CD4-positive, alpha-beta T cell (primary cell): ENCODE data around the gene PPP2R5D. TPM values are rescaled to one million over a fixed set of nuclear protein-coding genes. Genes with fewer than 3 reads are reported as not detected.
"Not testable (repeated sequence)": the region's sequence is repeated elsewhere in the genome, so short reads cannot be mapped to it uniquely, and the experiment has no call there.

Experiments
- ATAC-seq: fragments of 200-7000 bp; cut with Tn5 transposase; one replicate; pipeline ENCODE4 v1.10.0; 2022; ENCODE audit warnings: mild to moderate bottlenecking; ENCODE audit not compliant: poor library complexity
- CTCF ChIA-PET: fragments of 350-600 bp; sonication (Branson Sonifier 250); formaldehyde crosslinking; loops from one replicate; lab custom pipeline; 2021; ENCODE audit warnings: antibody characterized with exemption, inconsistent platforms; lab: Charles Lee
- POLR2A ChIA-PET: fragments of 350-600 bp; sonication (Branson Sonifier 250); formaldehyde crosslinking; loops from one replicate; lab custom pipeline; 2021; ENCODE audit warnings: antibody characterized with exemption, inconsistent platforms; lab: Charles Lee
- DNase-seq, 14 experiments: peaks; one replicate each; pipeline ENCODE4 v3.0.0-alpha.2; 2013 to 2020; ENCODE audit warnings: mixed read lengths in 2 of 14
- H3K27ac ChIP-seq, 2 donors: one replicate each; pipeline versions ENCODE4 v1.5.1 to v1.7.0; 2013; ENCODE audit warnings: low read length in 2 of 2, low read depth in 1 of 2, mild to moderate bottlenecking in 1 of 2
- H3K27me3 ChIP-seq, 2 experiments: 1 replicate in 1 of 2; 2 replicates in 1 of 2; pipeline versions ENCODE4 v1.6.1 to v1.7.0; 2013; ENCODE audit warnings: low read length in 2 of 2, control low read depth in 1 of 2, mild to moderate bottlenecking in 1 of 2, moderate library complexity in 1 of 2; ENCODE audit not compliant: insufficient read depth in 2 of 2, control insufficient read depth in 1 of 2
- H3K36me3 ChIP-seq: one replicate; pipeline ENCODE4 v1.6.1; 2013; ENCODE audit warnings: low read length, control low read depth; ENCODE audit not compliant: insufficient read depth
- H3K4me1 ChIP-seq: one replicate; pipeline ENCODE4 v1.6.1; 2013; ENCODE audit warnings: low read length, control low read depth; ENCODE audit not compliant: insufficient read depth
- H3K4me3 ChIP-seq: one replicate; pipeline ENCODE4 v1.5.1; 2013; ENCODE audit warnings: mild to moderate bottlenecking, low read length, moderate library complexity
- H3K9me3 ChIP-seq, 2 experiments: 1 replicate in 1 of 2; 2 replicates in 1 of 2; pipeline versions ENCODE4 v1.6.1 to v1.7.0; 2013; ENCODE audit warnings: low read length in 2 of 2, mild to moderate bottlenecking in 2 of 2, control low read depth in 1 of 2, moderate library complexity in 1 of 2; ENCODE audit not compliant: control insufficient read depth in 1 of 2, insufficient read depth in 1 of 2
- H3K27ac Mint-ChIP-seq: one replicate; pipeline ENCODE4 v1.8.0; 2020; ENCODE audit warnings: mixed read lengths
- H3K27me3 Mint-ChIP-seq: one replicate; pipeline ENCODE4 v1.8.0; 2021; ENCODE audit warnings: mixed read lengths
- H3K36me3 Mint-ChIP-seq: one replicate; pipeline ENCODE4 v1.8.0; 2021; ENCODE audit warnings: low read depth, mixed read lengths
- H3K4me1 Mint-ChIP-seq: one replicate; pipeline ENCODE4 v1.8.0; 2021; ENCODE audit warnings: low read depth, mixed read lengths
- H3K4me3 Mint-ChIP-seq: one replicate; pipeline ENCODE4 v1.8.0; 2020; ENCODE audit warnings: mild to moderate bottlenecking, mixed read lengths
- H3K9me3 Mint-ChIP-seq: one replicate; pipeline ENCODE4 v1.8.0; 2020; ENCODE audit warnings: mixed read lengths
- intact Hi-C, 2 experiments: fragments of 100-400 bp; cut with DNase I in 1 of 2; cut with micrococcal nuclease in 1 of 2; formaldehyde crosslinking; loops; one replicate each; pipeline versions ENCODE4 v1.15.1 to v1.9.0; 2023 to 2025; cut with DNase I, micrococcal nuclease
- total RNA-seq, 174 experiments: library from RNA in 2 of 174; stranded (reverse) in 2 of 174; gene quantifications; one replicate each; pipeline ENCODE4 v1.2.3 and lab custom pipeline; 2021 to 2026
- TF ChIP-seq, protein P1 (sequence below): fragments of 200-600 bp; IDR thresholded peaks from one replicate; pipeline ENCODE4 v1.8.0; 2022; ENCODE audit warnings: antibody characterized with exemption, mild to moderate bottlenecking

PPP2R5D gene
- total RNA-seq, 2 experiments from 2014 or later = 15.3 to 17.5 TPM

DNA sequence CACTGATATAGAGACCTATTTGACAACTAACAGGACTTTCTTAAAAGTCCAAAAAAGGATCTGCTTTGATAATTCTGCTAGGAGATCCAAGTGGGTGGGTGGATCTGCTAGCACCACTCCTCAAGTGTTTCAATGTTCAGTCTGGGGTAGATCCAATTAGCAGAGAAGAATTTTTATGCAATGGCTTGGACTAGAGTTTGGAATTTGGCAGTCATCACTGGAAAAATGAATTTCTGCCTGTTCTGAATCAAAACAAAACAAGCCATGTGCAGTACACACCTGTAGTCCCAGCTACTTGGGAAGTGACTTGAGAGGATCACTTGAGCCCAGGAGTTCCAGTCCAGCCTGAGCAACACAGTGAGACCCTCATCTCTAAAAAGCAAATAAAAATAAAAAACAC lies 36.4 kb upstream of the PPP2R5D start:
- ChIA-PET POLR2A (interaction anchor here (0.6 kb wide), 1 partner anchor 87 kb away, joined by 3 read pairs; no protein-coding TSS in a partner anchor), CTCF (no interaction called here)

DNA sequence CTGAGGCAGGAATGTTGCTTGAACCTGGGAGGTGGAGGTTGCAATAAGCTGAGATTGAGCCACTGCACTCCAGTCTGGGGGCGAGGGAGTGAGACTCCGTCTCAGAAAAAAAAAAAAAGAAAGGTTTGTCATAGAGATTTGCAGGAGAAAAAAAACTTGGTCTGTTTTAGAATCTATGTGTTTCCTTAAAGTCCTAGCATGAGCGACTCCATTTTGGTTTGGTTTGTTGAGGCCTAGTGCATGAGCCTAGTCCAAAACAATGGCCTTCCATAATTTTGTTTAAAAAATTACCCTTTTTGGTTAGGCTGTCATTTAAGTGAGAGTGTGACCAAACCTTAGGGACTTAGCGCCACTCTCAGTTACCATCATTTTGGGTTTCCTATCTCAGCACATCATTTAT lies 32.0 kb upstream of the PPP2R5D start:
- H3K9me3 ChIP-seq = no peaks in the 10 kb centered on the region
- Mint-ChIP-seq H3K27me3 (no peaks in the 10 kb centered on the region), H3K36me3 (peaks cover 17% of the 10 kb centered on the region), H3K27ac (no peak overlapping the region), H3K9me3 (no peaks in the 10 kb centered on the region), H3K4me3 (no peak overlapping the region), H3K4me1 (no peaks in the 10 kb centered on the region)
- TF ChIP-seq, protein P1, sequence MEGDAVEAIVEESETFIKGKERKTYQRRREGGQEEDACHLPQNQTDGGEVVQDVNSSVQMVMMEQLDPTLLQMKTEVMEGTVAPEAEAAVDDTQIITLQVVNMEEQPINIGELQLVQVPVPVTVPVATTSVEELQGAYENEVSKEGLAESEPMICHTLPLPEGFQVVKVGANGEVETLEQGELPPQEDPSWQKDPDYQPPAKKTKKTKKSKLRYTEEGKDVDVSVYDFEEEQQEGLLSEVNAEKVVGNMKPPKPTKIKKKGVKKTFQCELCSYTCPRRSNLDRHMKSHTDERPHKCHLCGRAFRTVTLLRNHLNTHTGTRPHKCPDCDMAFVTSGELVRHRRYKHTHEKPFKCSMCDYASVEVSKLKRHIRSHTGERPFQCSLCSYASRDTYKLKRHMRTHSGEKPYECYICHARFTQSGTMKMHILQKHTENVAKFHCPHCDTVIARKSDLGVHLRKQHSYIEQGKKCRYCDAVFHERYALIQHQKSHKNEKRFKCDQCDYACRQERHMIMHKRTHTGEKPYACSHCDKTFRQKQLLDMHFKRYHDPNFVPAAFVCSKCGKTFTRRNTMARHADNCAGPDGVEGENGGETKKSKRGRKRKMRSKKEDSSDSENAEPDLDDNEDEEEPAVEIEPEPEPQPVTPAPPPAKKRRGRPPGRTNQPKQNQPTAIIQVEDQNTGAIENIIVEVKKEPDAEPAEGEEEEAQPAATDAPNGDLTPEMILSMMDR = no peak
- H3K36me3 ChIP-seq = no peaks in the 10 kb centered on the region
- POLR2A ChIA-PET = interaction anchor here (0.9 kb wide), 1 partner anchor 23 kb away, joined by 3 read pairs; the partner anchor contains the start of gene CNPY3
- H3K27ac ChIP-seq = no peak overlapping the region
- no peak overlapping the region for H3K4me3 ChIP-seq
- H3K27me3 ChIP-seq = no peaks in the 10 kb centered on the region
- ATAC-seq (no peak), DNase-seq (no peak)
- CTCF ChIA-PET = no interaction called here
- intact Hi-C loops = no loop called here
- H3K4me1 ChIP-seq = no peaks in the 10 kb centered on the region

More for the DNA sequence above, 36.4 kb upstream of the PPP2R5D start:
- Mint-ChIP-seq H3K4me1 (no peaks in the 10 kb centered on the region), H3K9me3 (no peaks in the 10 kb centered on the region), H3K27ac (no peak overlapping the region), H3K36me3 (peaks cover 43% of the 10 kb centered on the region), H3K27me3 (no peaks in the 10 kb centered on the region), H3K4me3 (no peak overlapping the region)
- Histone ChIP-seq H3K27me3 (no peaks in the 10 kb centered on the region), H3K9me3 (no peaks in the 10 kb centered on the region), H3K36me3 (peaks cover 16% of the 10 kb centered on the region), H3K4me3 (no peak overlapping the region), H3K27ac (no peak overlapping the region), H3K4me1 (no peaks in the 10 kb centered on the region)
- intact Hi-C loops = no loop called here
- no peak for DNase-seq
- ATAC-seq = no peak
- TF ChIP-seq, protein P1 = no peak

DNA sequence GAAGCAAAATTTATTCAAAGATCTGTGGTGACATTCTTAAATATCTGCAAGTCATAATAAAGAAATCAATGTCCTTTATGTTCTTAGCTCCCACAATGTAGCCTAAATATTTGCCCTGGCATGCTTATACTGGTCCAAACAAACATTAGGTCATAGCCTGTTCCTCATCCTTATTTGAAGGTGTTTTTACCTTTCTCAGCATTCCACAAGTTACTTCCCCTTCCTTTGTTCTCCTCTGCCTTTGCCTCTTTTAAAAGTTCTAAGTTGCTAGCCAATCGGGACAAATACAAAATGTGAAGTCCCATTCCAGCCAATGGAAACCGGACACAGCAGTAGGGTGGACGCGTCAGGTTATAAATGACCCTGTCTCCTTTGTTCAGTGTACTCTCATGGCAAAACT lies 30.0 kb upstream of the PPP2R5D start:
- H3K36me3 Mint-ChIP-seq, H3K27ac ChIP-seq, H3K9me3 ChIP-seq, H3K4me3 Mint-ChIP-seq, H3K9me3 Mint-ChIP-seq, DNase-seq, H3K27me3 ChIP-seq, H3K27ac Mint-ChIP-seq, H3K36me3 ChIP-seq, H3K4me1 Mint-ChIP-seq, H3K4me1 ChIP-seq, H3K27me3 Mint-ChIP-seq, POLR2A ChIA-PET, H3K4me3 ChIP-seq, intact Hi-C loops, ATAC-seq, CTCF ChIA-PET: not testable (repeated sequence)

DNA sequence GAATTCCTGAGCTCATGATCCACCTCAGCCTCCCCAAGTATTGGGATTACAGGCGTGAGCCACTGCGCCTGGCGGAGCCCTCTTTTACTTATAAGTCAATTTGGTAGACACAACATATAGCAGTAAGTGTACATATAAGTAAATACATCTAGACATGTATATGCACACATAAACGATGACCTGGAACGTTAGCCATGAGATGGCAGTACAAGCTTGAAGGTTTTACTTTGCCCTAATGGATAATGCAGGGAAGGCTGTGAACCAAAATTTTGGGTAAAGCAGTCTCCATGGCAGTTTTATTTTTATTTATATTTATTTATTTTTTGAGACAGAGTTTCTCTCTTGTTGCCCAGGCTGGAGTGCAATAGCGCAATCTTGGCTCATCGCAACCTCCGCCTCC lies 26.2 kb upstream of the PPP2R5D start:
- H3K36me3 Mint-ChIP-seq = no peaks in the 10 kb centered on the region
- Histone ChIP-seq H3K27me3 (no peaks in the 10 kb centered on the region), H3K4me3 (no peak overlapping the region), H3K4me1 (peaks cover 15% of the 10 kb centered on the region), H3K27ac (no peak overlapping the region), H3K9me3 (no peaks in the 10 kb centered on the region), H3K36me3 (peaks cover 2% of the 10 kb centered on the region)
- no peak overlapping the region for H3K4me3 Mint-ChIP-seq
- TF ChIP-seq, protein P1 = no peak
- no peak for ATAC-seq
- H3K27me3 Mint-ChIP-seq = no peaks in the 10 kb centered on the region
- CTCF ChIA-PET = no interaction called here
- H3K4me1 Mint-ChIP-seq = peaks cover 20% of the 10 kb centered on the region
- no peaks in the 10 kb centered on the region for H3K9me3 Mint-ChIP-seq
- POLR2A ChIA-PET = interaction anchor here (0.6 to 1.7 kb wide), 3 partner anchors 21 to 469 kb away, joined by 3 to 4 read pairs (median 4); partner anchors contain the start of genes PEX6 and PPP2R5D
- H3K27ac Mint-ChIP-seq = no peak overlapping the region
- intact Hi-C loops = no loop called here
- no peak for DNase-seq
